SU-DHL-6 (cell line): ENCODE results near the gene ATF7.

Experiments used
- H2AFZ ChIP-seq: fragments of 200-600 bp; sonication (generic); 2 replicates; pipeline ENCODE4 v1.6.1; 2014; ENCODE audit warnings: low read depth, mild to moderate bottlenecking, moderate library complexity, mixed read lengths, antibody characterized with exemption, low read length; ENCODE audit not compliant: severe bottlenecking
- H3F3A ChIP-seq: fragments of 200-600 bp; shearing (Covaris generic); 2 replicates; pipeline ENCODE4 v1.6.0; 2016; ENCODE audit warnings: antibody characterized with exemption, mild to moderate bottlenecking; ENCODE audit not compliant: insufficient read depth
- H3K27ac ChIP-seq: fragments of 200-600 bp; sonication (generic); 2 replicates; pipeline ENCODE4 v1.5.1; 2016; ENCODE audit warnings: low read depth, mild to moderate bottlenecking, low read length, moderate library complexity, mixed read lengths
- H3K27me3 ChIP-seq: fragments of 200-600 bp; sonication (generic), shearing (Covaris generic); 2 replicates; pipeline ENCODE4 v1.6.0; 2014; ENCODE audit warnings: mild to moderate bottlenecking, low read length
- H3K36me3 ChIP-seq: fragments of 200-600 bp; sonication (generic); 2 replicates; pipeline ENCODE4 v1.6.1; 2014; ENCODE audit warnings: mild to moderate bottlenecking, low read length, mixed read lengths
- H3K4me2 ChIP-seq: fragments of 300-600, 200-600 bp; shearing (Covaris generic), sonication (generic); 2 replicates; pipeline ENCODE4 v1.6.0; 2014; ENCODE audit warnings: low read length, low read depth, mild to moderate bottlenecking; ENCODE audit not compliant: poor library complexity, severe bottlenecking
- H3K4me3 ChIP-seq: fragments of 200-600 bp; sonication (generic); 2 replicates; pipeline ENCODE4 v1.5.1; 2014; ENCODE audit warnings: antibody characterized with exemption, low read length, mild to moderate bottlenecking, mixed read lengths; ENCODE audit not compliant: insufficient read depth, poor library complexity, severe bottlenecking
- H3K79me2 ChIP-seq: fragments of 200-600 bp; sonication (generic); 2 replicates; pipeline ENCODE4 v1.6.1; 2014; ENCODE audit warnings: mild to moderate bottlenecking, low read length, moderate library complexity; ENCODE audit not compliant: insufficient read depth
- H3K9ac ChIP-seq: fragments of 200-600 bp; sonication (generic); 2 replicates; pipeline ENCODE4 v1.7.0; 2014; ENCODE audit warnings: mild to moderate bottlenecking, low read length
- H3K9me2 ChIP-seq: fragments of 200-600 bp; sonication (generic); replicated peaks from 2 replicates; pipeline ENCODE4 v1.6.1; 2014; ENCODE audit warnings: low read length; ENCODE audit not compliant: insufficient read depth
- H3K9me3 ChIP-seq: fragments of 200-600 bp; sonication (generic); 2 replicates; pipeline ENCODE4 v1.6.1; 2014; ENCODE audit warnings: low read length, mixed read lengths; ENCODE audit not compliant: insufficient read depth
- H4K20me1 ChIP-seq: fragments of 200-600 bp; sonication (generic); 2 replicates; pipeline ENCODE4 v1.6.1; 2014; ENCODE audit warnings: low read depth, mild to moderate bottlenecking, antibody characterized with exemption, low read length, moderate library complexity, mixed read lengths
- CTCF ChIP-seq: fragments of 200-600 bp; sonication (generic); IDR thresholded peaks from one replicate; pipeline ENCODE4 v1.5.1; 2017; ENCODE audit warnings: antibody characterized with exemption, mild to moderate bottlenecking, low read length, moderate library complexity; ENCODE audit not compliant: insufficient read depth, poor library complexity, severe bottlenecking
- EZH2phosphoT487 ChIP-seq: fragments of 200-600 bp; sonication (generic), shearing (Covaris generic); conservative IDR thresholded peaks from 2 replicates; pipeline ENCODE4 v1.6.1; 2018; ENCODE audit warnings: mild to moderate bottlenecking, antibody characterized with exemption, low read length, moderate library complexity, mixed read lengths

The ATF7 gene

DNA sequence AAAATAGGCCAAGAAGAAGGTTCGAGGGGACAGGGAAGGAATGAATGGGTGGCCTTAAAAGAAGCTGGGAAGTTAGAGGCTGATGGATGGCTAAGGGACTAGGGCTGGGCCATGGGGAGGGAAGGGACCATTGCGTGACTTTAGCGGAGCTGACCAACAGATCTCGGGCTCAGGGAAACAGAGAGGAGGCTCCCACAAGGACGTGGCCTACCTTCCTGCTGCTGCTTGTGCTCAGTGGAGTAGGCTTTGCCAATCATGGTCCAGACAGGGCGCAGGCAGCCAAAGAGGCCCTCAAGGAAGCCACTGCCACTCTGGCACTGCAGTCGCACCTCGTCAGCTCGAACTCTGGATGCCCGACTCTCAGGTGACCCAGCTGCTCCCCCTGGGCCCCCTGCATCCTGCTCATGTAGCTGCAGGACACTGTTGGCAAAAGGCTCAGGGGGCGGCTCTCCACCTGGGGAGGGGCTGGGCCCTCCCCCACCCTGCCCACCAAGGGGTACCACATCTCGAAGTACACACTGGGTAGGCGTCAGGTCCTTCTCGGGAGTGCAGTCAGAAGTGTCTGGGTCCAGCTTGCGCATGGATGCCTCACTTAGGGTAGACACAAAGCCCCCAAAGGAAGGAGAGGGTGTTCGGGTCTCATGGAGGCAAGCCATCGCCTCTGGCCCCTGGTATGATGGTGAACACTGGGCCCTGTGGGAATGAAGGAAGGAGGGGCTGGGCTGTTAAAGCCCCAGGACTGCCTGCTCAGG, 139.3 kb downstream of the ATF7 start:
- TF ChIP-seq EZH2phosphoT487 (no peak), CTCF (no peak)
- Histone ChIP-seq H3K27ac (no peak overlapping the region), H4K20me1 (no peaks in the 10 kb centered on the region), H2AFZ (no peak overlapping the region), H3K36me3 (no peaks in the 10 kb centered on the region), H3K79me2 (no peaks in the 10 kb centered on the region), H3K4me2 (no peak overlapping the region), H3K9me2 (no peaks in the 10 kb centered on the region), H3K4me3 (no peak overlapping the region), H3K9ac (no peak overlapping the region), H3F3A (peaks cover 22% of the 10 kb centered on the region), H3K9me3 (no peaks in the 10 kb centered on the region), H3K27me3 (no peaks in the 10 kb centered on the region)

GRCh38 chr12:53485955-53486735, 140.0 kb downstream of the ATF7 start:
- Histone ChIP-seq H3K4me2 (no peak overlapping the region), H4K20me1 (no peaks in the 10 kb centered on the region), H3K9me3 (no peaks in the 10 kb centered on the region), H3K27me3 (no peaks in the 10 kb centered on the region), H3K36me3 (no peaks in the 10 kb centered on the region), H3K79me2 (no peaks in the 10 kb centered on the region), H3K9me2 (no peaks in the 10 kb centered on the region), H3K27ac (no peak overlapping the region), H3F3A (peaks cover 29% of the 10 kb centered on the region), H3K9ac (no peak overlapping the region), H2AFZ (no peak overlapping the region), H3K4me3 (no peak overlapping the region)
- TF ChIP-seq CTCF, result no peak
- no peak for TF ChIP-seq EZH2phosphoT487

GRCh38 chr12:53484686-53485575, 141.3 kb downstream of the ATF7 start:
- Histone ChIP-seq H2AFZ (no peak overlapping the region), H3K79me2 (no peaks in the 10 kb centered on the region), H3K9ac (no peak overlapping the region), H3K36me3 (peaks cover 5% of the 10 kb centered on the region), H4K20me1 (0 out of 2 replicates have a peak, but pooled peaks cover 6% of the 10 kb centered on the region), H3K4me2 (no peak overlapping the region), H3K27me3 (no peaks in the 10 kb centered on the region), H3K27ac (no peak overlapping the region), H3K9me3 (no peaks in the 10 kb centered on the region), H3K9me2 (no peaks in the 10 kb centered on the region), H3F3A (peaks cover 38% of the 10 kb centered on the region), H3K4me3 (no peak overlapping the region)
- TF ChIP-seq CTCF (no peak), EZH2phosphoT487 (no peak)
